Caki2 (cell line): ENCODE measurements around the gene TMEM132A. TPM values are rescaled to one million over a fixed set of nuclear protein-coding genes. Genes with fewer than 3 reads are reported as not detected.

Source experiments
- total RNA-seq: library from RNA; depleted of rRNA; stranded (reverse); fragments of >200 nt; shearing (Covaris generic); gene quantifications from 2 replicates; pipeline ENCODE4 v1.2.3, GENCODE V29; 2014; ENCODE audit warnings: low replicate concordance; rRNA removed

TMEM132A gene
- total RNA-seq, 1 experiment from 2014 or later = 36.7 TPM

Other genes starting within 250 kb of the TMEM132A start
- gene MS4A8, start 224.8 kb upstream of the TMEM132A start, total RNA-seq = not detected in 2 replicates
- gene MS4A18, start 199.7 kb upstream of the TMEM132A start, total RNA-seq = not detected in 2 replicates
- not detected in 2 replicates for gene MS4A15, start 167.6 kb upstream of the TMEM132A start, total RNA-seq
- gene MS4A10, start 139.1 kb upstream of the TMEM132A start, total RNA-seq = not detected in 2 replicates
- gene CCDC86, start 82.3 kb upstream of the TMEM132A start, total RNA-seq = 6.7 and 7.3 TPM in 2 replicates
- not detected in 2 replicates for gene PTGDR2, start 68.5 kb upstream of the TMEM132A start, total RNA-seq
- gene ZP1, start 56.9 kb upstream of the TMEM132A start, total RNA-seq = not detected in 2 replicates
- gene PRPF19, start 17.9 kb upstream of the TMEM132A start, total RNA-seq = 51.1 and 79.3 TPM in 2 replicates
- gene TMEM109, start 10.3 kb upstream of the TMEM132A start, total RNA-seq = 10.2 and 18.2 TPM in 2 replicates
- gene SLC15A3, start 27.7 kb downstream of the TMEM132A start, total RNA-seq = not detected in 2 replicates
- not detected in 2 replicates for gene CD6, start 47.2 kb downstream of the TMEM132A start, total RNA-seq
- gene CD5, start 178.0 kb downstream of the TMEM132A start, total RNA-seq = not detected in 2 replicates
- gene VPS37C, start 237.0 kb downstream of the TMEM132A start, total RNA-seq = 12.3 and 20.8 TPM in 2 replicates